HUES48 (cell line): Measurements from ENCODE around the gene TLX2.

Experiments used
- H3K27ac ChIP-seq: one replicate; pipeline ENCODE4 v1.7.0; 2013; ENCODE audit warnings: low read depth, low read length, inconsistent platforms
- H3K27me3 ChIP-seq: 2 replicates; pipeline ENCODE4 v1.6.1; 2013; ENCODE audit warnings: mild to moderate bottlenecking, low read length; ENCODE audit not compliant: control insufficient read depth, insufficient read depth
- H3K36me3 ChIP-seq: 2 replicates; pipeline ENCODE4 v1.6.1; 2013; ENCODE audit warnings: low read length; ENCODE audit not compliant: control insufficient read depth, insufficient read depth
- H3K4me1 ChIP-seq: 2 replicates; pipeline ENCODE4 v1.6.1; 2013; ENCODE audit warnings: mild to moderate bottlenecking, low read length; ENCODE audit not compliant: control insufficient read depth, insufficient read depth
- H3K4me3 ChIP-seq: 2 replicates; pipeline ENCODE4 v1.5.1; 2013; ENCODE audit warnings: mild to moderate bottlenecking, low read depth, low read length
- H3K9ac ChIP-seq: 2 replicates; pipeline ENCODE4 v1.6.1; 2013; ENCODE audit warnings: mild to moderate bottlenecking, low read depth, low read length, moderate library complexity
- H3K9me3 ChIP-seq: 2 replicates; pipeline ENCODE4 v1.6.1; 2013; ENCODE audit warnings: low read length; ENCODE audit not compliant: control insufficient read depth, insufficient read depth

TLX2 gene

DNA sequence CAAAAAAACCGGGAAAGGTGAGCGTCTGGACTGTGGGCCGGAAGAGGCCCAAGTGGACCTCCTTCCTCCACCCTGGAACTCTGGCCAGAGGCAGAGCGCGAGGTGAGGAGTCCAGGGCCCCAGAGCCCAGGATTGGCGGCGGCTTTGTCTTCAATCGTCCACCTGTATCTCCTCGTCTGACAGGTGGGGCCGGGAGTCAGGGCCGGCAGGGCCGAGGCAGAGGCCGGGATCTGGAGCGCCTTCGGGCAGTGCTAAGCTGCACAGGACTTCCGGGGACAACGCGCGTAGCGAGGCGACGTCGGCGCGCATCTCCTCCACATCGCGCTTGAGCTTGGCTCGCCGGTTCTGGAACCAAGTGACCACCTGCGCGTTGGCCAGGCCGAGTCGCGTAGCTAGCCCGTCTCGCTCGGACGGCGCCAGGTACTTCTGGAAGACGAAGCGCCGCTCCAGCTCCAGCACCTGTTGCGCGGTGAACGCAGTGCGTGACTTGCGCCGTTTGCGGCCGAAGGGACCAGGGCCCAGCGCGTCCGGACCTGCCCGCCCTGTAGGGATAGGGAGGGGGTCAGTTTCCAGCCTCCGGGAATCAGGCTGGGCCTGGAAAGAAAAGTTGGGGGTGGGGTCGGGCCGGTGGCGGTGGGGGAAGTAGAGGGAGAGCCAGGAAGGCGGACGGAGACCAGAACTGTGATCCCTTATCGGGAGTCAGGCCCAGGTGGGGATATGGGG lies 16.3 kb upstream of the TLX2 start:
- peaks cover 11% of the 10 kb centered on the region; the same call in 1 of the 2 replicates for H3K4me1 ChIP-seq
- peaks cover 79% of the 10 kb centered on the region for H3K27me3 ChIP-seq
- H3K36me3 ChIP-seq, result peaks cover 15% of the 10 kb centered on the region; the same call in 1 of the 2 replicates
- H3K27ac ChIP-seq, result no peak overlapping the region
- peak overlapping the region; percentile 57 for H3K4me3 ChIP-seq
- H3K9me3 ChIP-seq, result no peaks in the 10 kb centered on the region
- no peak overlapping the region for H3K9ac ChIP-seq

DNA sequence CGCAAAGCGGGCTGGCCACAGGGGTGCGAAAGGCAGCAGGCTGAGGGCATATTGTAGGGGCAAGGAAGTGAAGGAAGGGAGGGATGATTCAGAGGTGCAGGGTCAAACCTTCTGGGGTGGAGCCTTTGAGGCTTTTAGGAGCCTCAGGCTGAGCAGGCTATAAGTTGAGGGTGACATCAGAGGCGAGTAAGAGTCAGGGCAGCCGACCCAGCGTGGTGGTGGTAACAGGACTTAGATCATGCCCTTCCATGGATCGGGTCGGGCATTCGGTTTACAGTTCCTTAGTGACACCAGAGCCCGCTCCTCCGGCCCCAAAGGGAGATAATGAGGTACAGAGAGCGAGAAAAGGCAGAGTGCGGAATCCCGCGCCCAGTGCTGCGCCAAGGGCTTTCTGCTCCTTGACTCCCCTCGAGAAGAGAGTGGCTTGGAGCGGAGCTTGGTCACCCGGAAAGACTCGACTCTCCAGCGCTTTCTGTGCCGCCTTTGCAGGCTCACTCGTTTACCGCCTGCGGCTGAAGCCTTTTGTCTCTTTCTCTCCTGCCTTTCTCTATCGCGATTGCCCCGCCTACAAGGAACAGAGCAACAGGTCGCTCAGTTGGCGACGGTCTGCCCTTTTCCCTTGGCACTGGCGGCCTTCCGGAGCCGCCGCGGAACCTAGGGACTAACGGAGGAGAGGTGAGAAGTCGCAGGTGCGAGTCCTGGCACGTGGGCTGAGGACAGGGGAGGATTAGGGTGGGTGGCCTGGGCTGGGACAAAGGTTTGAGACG lies 15.6 kb upstream of the TLX2 start:
- H3K9ac ChIP-seq, result no peak overlapping the region

DNA sequence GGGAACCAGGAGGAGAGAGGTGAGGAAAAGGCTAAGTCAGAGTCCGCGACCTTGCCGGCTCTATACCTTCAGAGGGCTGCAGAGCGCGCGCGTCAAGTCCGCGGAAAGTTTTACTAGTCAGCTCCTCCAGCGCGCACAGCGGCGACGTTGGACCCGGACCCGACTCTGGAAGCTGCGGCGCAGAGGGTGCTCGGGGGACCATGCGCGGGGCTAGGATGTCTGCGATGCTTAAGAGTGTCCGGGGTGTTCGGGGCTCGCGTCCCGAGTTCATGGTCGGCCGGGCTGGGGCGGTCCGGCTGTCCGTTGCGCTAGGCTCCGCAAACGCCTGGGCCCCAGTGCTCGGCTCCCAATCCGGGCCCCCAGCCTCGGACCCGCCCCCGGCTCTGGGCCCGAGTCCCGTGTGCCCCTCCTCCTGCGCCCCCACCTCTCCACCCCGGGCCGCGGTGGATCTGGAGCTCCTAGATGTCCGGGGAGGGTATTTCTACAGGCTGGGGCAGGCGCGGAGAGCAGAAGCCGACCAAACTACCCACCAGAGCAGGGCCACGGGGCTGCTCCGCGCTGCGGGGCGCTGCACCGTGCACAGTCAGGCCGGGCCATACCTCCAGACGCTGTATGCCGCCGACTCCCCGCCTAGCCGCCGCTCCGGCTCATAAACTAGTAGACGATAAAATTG lies 14.8 kb upstream of the TLX2 start, which contains the start of gene LBX2:
TSS of gene LBX2 (minus strand) at position 337 of the 673 bp plus-strand sequence. CDS start at position 271, 66 bp downstream.
- peak within 1 kb of the TSS; percentile 57 for H3K4me3 ChIP-seq
- peaks cover under 1% of the 10 kb centered on the region; the same call in 1 of the 2 replicates for H3K36me3 ChIP-seq
- peaks cover 11% of the 10 kb centered on the region; the same call in 1 of the 2 replicates for H3K4me1 ChIP-seq
- H3K27me3 ChIP-seq, result peaks cover 93% of the 10 kb centered on the region
- no peak within 1 kb of the TSS for H3K27ac ChIP-seq
- H3K9ac ChIP-seq, result no peak within 1 kb of the TSS
- H3K9me3 ChIP-seq, result no peaks in the 10 kb centered on the region

More for the DNA sequence above, 15.6 kb upstream of the TLX2 start:
- Histone ChIP-seq H3K4me1 (peaks cover 11% of the 10 kb centered on the region; the same call in 1 of the 2 replicates), H3K9me3 (no peaks in the 10 kb centered on the region), H3K36me3 (peaks cover 7% of the 10 kb centered on the region; the same call in 1 of the 2 replicates), H3K4me3 (peak overlapping the region; percentile 57), H3K27me3 (peaks cover 86% of the 10 kb centered on the region), H3K27ac (no peak overlapping the region)

DNA sequence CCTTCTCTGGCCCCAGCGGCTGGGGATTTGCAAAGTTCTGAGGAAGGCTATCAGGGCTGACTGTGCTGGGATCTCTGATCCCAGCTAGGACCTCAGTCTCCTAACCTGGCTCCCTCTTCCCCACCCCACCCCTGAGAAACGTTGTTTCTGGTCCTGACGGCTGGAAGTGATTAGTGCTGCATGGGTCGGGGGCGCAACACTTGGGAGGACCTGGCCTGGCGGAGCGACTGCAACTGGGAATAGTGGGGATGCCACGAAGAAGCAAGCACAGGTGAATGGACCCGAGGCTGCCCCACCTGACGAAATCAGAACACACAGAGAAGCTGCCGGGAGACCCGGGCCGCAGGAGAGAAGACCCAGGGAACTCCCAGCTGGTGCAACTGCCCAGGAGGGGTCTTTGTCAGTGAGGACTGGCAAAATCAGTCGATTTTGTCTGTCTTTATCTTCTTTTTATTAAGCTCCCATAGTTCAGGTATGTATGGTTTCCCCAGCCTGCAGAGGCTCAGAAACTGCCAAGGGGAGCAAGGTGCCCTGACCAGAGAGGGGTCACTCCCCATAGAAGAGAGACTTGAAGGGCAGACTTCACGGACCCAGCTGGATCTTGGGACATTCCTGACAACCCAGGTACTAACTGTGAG lies 14.2 kb upstream of the TLX2 start:
- Histone ChIP-seq H3K9ac (no peak overlapping the region), H3K27me3 (peaks cover 100% of the 10 kb centered on the region), H3K36me3 (peaks cover 3% of the 10 kb centered on the region; the same call in 1 of the 2 replicates), H3K9me3 (no peaks in the 10 kb centered on the region), H3K27ac (no peak overlapping the region), H3K4me1 (peaks cover 11% of the 10 kb centered on the region; the same call in 1 of the 2 replicates), H3K4me3 (peak overlapping the region; percentile 57)

DNA sequence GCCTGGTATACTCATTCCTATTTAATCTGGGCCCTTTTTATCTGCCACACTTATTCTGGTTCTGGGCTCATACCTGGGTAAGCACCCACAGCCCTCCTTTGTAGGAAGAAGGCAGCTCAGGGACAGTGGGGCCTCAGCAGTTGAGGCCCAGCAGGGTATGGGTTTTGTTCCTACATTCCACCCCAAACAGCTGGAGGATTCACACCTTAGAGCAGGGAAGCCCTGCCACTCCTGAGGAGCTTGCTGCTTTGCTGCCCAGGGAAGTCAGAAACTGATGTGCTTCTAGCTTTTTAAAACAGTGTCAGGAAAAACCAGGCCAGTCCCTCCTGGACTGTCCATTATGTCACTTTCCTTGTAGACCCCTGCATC lies 13.7 kb upstream of the TLX2 start:
- no peaks in the 10 kb centered on the region for H3K9me3 ChIP-seq
- peaks cover 9% of the 10 kb centered on the region; the same call in 1 of the 2 replicates for H3K36me3 ChIP-seq
- peaks cover 100% of the 10 kb centered on the region for H3K27me3 ChIP-seq
- no peak overlapping the region for H3K9ac ChIP-seq
- H3K4me1 ChIP-seq, result peaks cover 11% of the 10 kb centered on the region; the same call in 1 of the 2 replicates
- no peak overlapping the region for H3K4me3 ChIP-seq
- H3K27ac ChIP-seq, result no peak overlapping the region

DNA sequence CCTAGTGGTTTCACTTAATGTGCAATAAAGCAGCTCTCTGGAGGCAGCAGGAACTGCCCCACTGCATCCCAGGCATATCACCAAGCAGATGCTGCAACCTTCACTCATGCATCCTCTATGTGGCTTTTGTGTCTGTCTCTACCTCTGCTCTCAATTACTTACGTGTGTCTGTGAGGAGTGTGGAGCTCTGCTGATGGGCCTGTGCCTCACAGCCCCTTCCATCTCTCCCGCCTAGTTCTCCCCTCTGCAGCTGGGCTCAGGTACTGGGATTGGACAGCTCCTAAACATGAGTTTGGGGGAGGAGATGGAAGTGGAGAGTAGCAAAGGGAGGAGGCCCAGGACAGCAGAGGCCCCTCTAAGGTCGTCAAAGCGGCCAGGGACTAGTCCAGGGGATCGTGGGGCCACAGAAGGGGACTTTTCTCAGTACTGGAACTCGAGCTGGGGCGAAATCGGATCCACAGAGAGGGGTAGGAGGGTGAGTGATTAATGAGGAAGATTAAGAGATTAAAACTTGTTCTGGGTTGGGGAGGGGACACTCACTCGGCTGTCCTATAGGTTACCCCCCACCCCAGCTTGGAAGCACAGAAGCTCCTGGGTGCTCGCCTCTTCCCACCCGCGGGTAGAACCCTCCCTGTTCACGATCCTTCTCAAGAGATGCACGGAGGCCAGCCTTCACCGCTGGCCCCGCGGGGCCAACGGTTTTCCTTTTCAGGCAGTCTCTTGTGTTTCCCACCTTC lies 12.7 kb upstream of the TLX2 start:
- Histone ChIP-seq H3K4me3 (no peak overlapping the region; the same call in 1 of the 2 replicates), H3K27me3 (peaks cover 93% of the 10 kb centered on the region), H3K9ac (no peak overlapping the region), H3K27ac (no peak overlapping the region), H3K36me3 (peaks cover 10% of the 10 kb centered on the region; the same call in 1 of the 2 replicates), H3K9me3 (no peaks in the 10 kb centered on the region), H3K4me1 (peaks cover 11% of the 10 kb centered on the region; the same call in 1 of the 2 replicates)

DNA sequence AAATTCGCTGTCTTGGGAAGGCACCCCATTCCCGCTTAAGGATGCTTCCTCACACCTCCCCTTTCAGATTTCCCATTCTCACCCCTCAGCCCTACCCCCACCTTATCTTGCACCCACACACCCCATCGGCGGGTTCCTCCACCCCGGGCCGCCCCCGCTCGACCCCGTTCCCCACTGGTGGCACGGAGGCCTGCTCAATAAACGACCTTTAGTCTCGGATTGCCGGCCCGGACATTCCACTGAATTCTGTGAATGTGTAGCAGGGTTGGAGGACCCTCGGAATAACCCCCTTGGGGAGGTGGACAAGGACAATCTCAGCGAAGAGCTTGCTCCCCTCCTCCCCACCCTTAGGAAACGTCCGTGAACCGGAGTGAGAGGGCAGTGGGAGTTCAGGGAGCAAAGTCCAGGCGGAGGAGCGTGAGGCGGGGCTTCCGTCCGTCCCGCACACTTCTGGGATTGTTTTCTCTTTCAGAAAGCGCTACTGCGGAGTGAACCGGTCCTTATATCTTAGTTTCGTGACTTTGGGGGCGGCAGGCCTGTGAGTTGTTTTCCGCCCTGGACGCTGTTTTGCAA lies 12.0 kb upstream of the TLX2 start:
- Histone ChIP-seq H3K27me3 (peaks cover 85% of the 10 kb centered on the region), H3K27ac (no peak overlapping the region), H3K4me1 (peaks cover 17% of the 10 kb centered on the region), H3K36me3 (peaks cover 10% of the 10 kb centered on the region; the same call in 1 of the 2 replicates), H3K4me3 (peak overlapping the region; percentile 60), H3K9ac (no peak overlapping the region), H3K9me3 (no peaks in the 10 kb centered on the region)

DNA sequence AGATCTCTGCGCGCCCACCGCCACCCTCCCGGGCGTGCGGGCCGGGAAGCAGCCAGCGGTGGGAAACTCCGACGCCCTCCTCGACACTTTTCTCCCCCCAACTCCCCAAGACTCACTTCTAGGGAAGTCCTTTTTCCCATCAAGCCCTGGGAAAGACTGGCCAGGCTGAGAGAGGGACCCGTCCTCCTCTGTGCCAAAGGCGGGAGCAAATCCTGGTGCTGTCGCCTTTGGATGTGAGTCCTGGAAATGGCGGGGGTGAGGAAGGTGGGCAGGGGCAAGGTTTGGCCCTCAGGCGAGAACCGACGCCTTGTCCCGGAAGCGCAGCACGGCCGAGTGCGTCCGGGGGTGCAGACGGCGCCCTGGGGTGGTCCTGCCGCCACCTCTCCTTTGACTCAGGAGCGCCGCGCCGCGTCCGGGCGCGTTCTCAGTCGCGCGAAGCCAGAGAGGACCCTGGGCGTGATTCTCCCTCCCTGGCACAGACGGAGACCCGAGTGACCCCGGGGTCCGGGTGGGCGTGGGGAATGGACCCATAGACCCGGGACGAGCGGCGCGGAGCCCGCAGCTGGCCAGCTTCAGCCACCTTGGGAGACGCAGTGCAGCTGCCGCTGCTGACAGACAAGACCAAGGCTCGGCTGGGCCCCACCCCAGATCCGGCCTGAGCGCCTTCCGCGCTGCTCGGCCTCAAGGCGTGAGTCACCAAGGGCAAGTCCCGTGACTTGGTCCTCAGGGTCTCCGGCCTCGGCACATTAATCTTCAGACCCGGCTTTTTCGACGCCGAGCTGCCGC lies 11.3 kb upstream of the TLX2 start:
- Histone ChIP-seq H3K9ac (no peak overlapping the region), H3K9me3 (no peaks in the 10 kb centered on the region), H3K27me3 (peaks cover 79% of the 10 kb centered on the region), H3K27ac (no peak overlapping the region), H3K36me3 (peaks cover 10% of the 10 kb centered on the region; the same call in 1 of the 2 replicates), H3K4me3 (peak overlapping the region; percentile 60), H3K4me1 (peaks cover 13% of the 10 kb centered on the region; the same call in 1 of the 2 replicates)
